Measurements from ENCODE around the gene CIB2. TPM values are rescaled to one million over a fixed set of nuclear protein-coding genes. Genes with fewer than 3 reads are reported as not detected.

The CIB2 gene
- total and polyA plus RNA-seq, 2 experiments from 2014 or later: 40.5 to 48.9 TPM

DNA sequence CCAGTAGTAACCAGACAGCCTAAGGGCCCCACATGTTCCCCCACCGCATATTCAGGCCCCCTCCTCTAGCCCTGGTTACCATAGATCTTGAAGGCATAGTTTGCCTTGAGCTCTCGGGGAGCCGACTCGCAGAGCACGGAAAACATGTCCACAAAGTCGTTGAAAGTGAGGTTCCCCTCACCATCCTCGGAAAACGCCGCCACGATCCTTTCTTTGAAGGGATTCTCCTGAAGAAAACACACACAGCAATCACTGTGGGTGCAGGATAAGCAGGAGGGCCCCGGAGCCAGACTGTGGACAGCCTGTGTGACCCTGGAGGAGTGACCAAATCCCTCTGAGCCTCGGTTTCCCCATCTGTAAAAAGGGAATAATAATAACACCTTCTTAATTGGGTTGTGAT, 22.1 kb downstream of the CIB2 start:
- Histone ChIP-seq H3K27me3 (no peaks in the 10 kb centered on the region), H3K79me2 (no peaks in the 10 kb centered on the region), H2AFZ (no peak overlapping the region), H3K9me3 (ENCODE audit: low read depth) (no peaks in the 10 kb centered on the region), H3K4me3 (no peak overlapping the region), H3K4me1 (ENCODE audit: insufficient read depth) (no peaks in the 10 kb centered on the region), H4K20me1 (ENCODE audit: insufficient read depth, poor library complexity, severe bottlenecking) (no peaks in the 10 kb centered on the region), H3K27ac (no peak overlapping the region), H3K36me3 (replicated peaks; ENCODE audit: insufficient read depth, low read depth) (no peaks in the 10 kb centered on the region), H3K4me2 (no peak overlapping the region), H3K9me2 (replicated peaks; ENCODE audit: insufficient read depth) (no peaks in the 10 kb centered on the region)
- TF ChIP-seq, protein P1, sequence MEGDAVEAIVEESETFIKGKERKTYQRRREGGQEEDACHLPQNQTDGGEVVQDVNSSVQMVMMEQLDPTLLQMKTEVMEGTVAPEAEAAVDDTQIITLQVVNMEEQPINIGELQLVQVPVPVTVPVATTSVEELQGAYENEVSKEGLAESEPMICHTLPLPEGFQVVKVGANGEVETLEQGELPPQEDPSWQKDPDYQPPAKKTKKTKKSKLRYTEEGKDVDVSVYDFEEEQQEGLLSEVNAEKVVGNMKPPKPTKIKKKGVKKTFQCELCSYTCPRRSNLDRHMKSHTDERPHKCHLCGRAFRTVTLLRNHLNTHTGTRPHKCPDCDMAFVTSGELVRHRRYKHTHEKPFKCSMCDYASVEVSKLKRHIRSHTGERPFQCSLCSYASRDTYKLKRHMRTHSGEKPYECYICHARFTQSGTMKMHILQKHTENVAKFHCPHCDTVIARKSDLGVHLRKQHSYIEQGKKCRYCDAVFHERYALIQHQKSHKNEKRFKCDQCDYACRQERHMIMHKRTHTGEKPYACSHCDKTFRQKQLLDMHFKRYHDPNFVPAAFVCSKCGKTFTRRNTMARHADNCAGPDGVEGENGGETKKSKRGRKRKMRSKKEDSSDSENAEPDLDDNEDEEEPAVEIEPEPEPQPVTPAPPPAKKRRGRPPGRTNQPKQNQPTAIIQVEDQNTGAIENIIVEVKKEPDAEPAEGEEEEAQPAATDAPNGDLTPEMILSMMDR (IDR thresholded peaks at IDR 0.05; ENCODE audit: poor library complexity): no peak
- TF ChIP-seq EZH2 (IDR thresholded peaks at IDR 0.05; ENCODE audit: borderline replicate concordance) (no peak), EZH2phosphoT487 (IDR thresholded peaks at IDR 0.05; ENCODE audit: low read depth, severe bottlenecking, unreplicated experiment) (no peak)
- DNase-seq (ENCODE audit: low spot score): no peak
- 93% methylated on average over 11 of the region's 12 CpGs for WGBS (ENCODE audit: low lambda C conversion rate, missing lambda C conversion rate)

DNA sequence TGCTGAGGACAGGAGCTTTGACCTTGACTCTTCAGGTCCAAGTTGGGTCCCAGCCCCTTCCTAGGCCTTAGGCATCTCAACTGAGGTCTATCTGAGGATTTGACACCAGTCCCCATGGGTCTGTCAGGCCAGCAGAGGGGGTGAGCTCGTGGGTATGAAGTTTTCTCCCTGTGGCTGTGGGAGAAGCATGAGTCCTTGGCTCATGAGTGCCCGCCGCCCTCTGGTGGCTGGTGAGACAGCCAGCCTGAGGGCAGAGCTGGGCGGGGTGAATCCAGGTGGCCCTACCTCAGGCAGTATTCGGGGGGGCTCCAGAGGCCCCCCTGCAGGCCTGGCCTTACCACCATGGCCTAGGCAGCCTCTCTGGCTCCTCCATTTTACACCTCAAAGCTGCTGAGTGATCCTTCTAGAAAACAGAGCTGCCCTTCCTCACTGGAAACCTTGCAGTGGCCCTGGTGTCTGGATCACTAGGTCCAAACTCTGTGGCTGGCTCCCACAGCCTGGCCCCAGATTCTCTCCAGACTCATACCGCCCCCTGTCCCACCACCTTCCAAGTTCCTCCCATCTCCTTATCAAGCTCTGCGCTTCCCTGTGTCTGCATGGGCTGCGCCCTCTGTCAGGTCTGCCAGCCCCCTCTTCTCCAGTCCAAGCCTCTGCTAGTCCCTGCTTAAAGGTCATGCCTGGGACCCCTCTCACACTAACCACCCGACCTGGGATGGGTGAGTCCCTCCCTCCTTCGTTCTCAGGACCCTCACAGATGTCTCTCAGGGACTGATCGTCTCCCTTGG, 22.8 kb downstream of the CIB2 start:
- Histone ChIP-seq H3K4me1 (ENCODE audit: insufficient read depth) (no peaks in the 10 kb centered on the region), H3K36me3 (replicated peaks; ENCODE audit: insufficient read depth, low read depth) (no peaks in the 10 kb centered on the region), H3K4me2 (no peak overlapping the region), H2AFZ (no peak overlapping the region), H3K79me2 (no peaks in the 10 kb centered on the region), H3K4me3 (no peak overlapping the region), H4K20me1 (ENCODE audit: insufficient read depth, poor library complexity, severe bottlenecking) (no peaks in the 10 kb centered on the region), H3K9me3 (ENCODE audit: low read depth) (no peaks in the 10 kb centered on the region), H3K27ac (no peak overlapping the region), H3K9me2 (replicated peaks; ENCODE audit: insufficient read depth) (no peaks in the 10 kb centered on the region), H3K27me3 (no peaks in the 10 kb centered on the region)
- no peak for TF ChIP-seq EZH2 (IDR thresholded peaks at IDR 0.05; ENCODE audit: borderline replicate concordance)
- TF ChIP-seq, protein P1 (IDR thresholded peaks at IDR 0.05; ENCODE audit: poor library complexity): peak; percentile 88
- TF ChIP-seq EZH2phosphoT487 (IDR thresholded peaks at IDR 0.05; ENCODE audit: low read depth, severe bottlenecking, unreplicated experiment): no peak
- 48% methylated on average over 11 of the region's 11 CpGs for WGBS (ENCODE audit: low lambda C conversion rate, missing lambda C conversion rate)
- DNase-seq (ENCODE audit: low spot score): peak; percentile 91

DNA sequence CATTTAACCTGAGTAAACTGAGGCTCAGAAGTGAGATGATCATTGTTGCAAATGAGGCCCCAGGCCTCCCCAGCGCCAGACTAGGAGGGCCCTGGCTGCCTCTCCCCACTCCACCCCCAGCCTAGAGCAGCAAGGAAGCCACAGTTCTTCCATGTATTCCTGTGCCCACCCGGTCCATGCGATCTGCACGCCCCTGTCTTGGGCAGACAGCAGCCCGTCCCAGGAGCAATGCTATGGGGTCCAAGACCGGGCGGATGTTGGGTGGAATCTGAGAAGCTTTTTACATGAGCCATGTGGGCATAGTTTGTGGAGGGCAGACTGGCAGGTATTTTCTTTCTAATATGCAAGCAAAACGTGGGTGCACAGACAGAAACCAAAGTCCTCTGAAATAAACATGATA, 23.8 kb downstream of the CIB2 start:
- Histone ChIP-seq H3K4me1 (ENCODE audit: insufficient read depth) (no peaks in the 10 kb centered on the region), H3K27me3 (no peaks in the 10 kb centered on the region), H3K27ac (no peak overlapping the region), H3K79me2 (no peaks in the 10 kb centered on the region), H3K36me3 (replicated peaks; ENCODE audit: insufficient read depth, low read depth) (no peaks in the 10 kb centered on the region), H3K4me3 (no peak overlapping the region), H2AFZ (no peak overlapping the region), H3K9me3 (ENCODE audit: low read depth) (no peaks in the 10 kb centered on the region), H4K20me1 (ENCODE audit: insufficient read depth, poor library complexity, severe bottlenecking) (no peaks in the 10 kb centered on the region), H3K4me2 (no peak overlapping the region), H3K9me2 (replicated peaks; ENCODE audit: insufficient read depth) (no peaks in the 10 kb centered on the region)
- 95% methylated on average over 8 of the region's 8 CpGs for WGBS (ENCODE audit: low lambda C conversion rate, missing lambda C conversion rate)
- no peak for DNase-seq (ENCODE audit: low spot score)
- no peak for TF ChIP-seq EZH2 (IDR thresholded peaks at IDR 0.05; ENCODE audit: borderline replicate concordance)
- TF ChIP-seq, protein P1 (IDR thresholded peaks at IDR 0.05; ENCODE audit: poor library complexity): no peak
- no peak for TF ChIP-seq EZH2phosphoT487 (IDR thresholded peaks at IDR 0.05; ENCODE audit: low read depth, severe bottlenecking, unreplicated experiment)
